ENCODE data around the gene CST4.
"Not testable (repeated sequence)": the region's sequence is repeated elsewhere in the genome, so short reads cannot be mapped to it uniquely, and the experiment has no call there.

Gene CST4

DNA sequence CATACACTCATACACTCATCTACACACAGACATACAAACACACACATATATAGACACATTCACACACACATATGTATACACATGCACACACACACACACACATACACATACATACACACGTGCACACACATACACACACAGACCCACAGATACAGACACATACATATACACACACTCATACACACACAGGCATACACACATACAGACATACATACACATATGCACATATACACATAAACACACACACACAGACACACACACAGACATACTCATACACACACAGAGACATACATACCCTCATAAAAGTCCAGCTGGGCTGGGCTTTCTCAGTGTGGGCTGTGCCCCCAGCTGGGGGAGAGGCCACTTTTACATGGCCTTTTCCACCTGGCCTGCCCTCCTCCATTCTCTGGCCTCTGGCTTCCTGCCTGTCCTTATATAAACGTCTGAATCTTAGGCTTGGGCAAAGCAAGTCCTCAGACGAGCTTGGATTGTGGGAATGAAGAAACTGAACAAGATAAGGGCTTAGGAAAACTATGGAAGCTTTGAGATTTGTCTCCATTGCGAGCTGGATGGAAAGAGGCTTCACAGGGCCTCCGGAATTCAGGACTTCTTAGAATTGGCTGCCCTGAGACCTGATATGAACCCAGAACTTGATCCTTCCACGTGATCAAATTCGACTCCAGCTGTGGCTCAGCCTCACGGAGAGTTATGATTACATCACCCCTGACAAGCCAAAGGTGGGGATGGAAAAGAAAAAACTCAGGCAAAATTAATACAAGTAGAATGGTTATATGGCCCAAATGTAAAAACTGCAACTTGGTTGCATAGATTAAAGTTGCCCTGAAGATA, 28.6 kb downstream of the CST4 start:
- DNase-seq (ENCODE audit: low read depth) = no peak

DNA sequence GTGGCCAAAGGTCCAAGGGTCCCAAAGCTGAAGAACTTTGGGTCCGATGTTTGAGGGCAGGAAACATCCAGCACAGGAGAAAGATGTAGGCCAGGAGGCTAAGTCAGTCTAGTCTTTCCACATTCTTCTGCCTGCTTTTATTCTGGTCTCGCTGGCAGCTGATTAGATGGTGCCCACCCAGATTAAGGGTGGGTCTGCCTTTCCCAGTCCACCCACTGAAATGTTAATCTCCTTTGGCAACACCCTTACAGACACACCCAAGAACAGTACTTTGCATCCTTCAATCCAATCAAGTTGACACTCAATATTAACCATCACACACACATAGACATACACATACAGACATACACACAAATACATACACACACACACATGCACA, 29.2 kb downstream of the CST4 start:
- not testable (repeated sequence) for DNase-seq (ENCODE audit: low read depth)

DNA sequence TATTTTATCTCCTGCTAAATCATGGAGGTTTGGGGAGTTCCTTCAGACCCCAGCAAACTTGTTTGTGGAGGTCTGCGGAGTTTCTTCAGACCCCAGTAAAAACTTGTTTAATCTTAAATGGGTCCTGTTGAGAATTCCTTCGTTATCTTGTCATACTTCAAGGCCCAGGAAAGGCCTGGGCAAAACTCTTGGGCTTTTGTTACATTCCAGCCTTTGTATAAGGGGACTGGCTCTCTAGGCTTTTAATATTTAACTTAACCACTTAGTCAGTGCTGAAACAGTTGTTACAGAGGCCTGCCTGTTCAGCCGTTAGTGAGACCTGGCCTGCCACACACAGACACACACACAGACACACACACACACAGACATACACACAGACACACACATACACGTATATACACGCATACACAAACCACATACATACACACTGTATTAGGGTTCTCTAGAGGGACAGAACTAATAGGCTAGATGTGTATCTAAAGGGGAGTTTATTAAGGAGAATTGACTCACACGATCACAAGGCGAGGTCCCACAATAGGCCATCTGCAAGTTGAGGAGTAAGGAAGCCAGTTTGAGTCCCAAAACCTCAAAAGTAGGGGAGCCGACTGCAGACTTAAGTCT, 29.7 kb downstream of the CST4 start:
- DNase-seq (ENCODE audit: low read depth) = no peak

DNA sequence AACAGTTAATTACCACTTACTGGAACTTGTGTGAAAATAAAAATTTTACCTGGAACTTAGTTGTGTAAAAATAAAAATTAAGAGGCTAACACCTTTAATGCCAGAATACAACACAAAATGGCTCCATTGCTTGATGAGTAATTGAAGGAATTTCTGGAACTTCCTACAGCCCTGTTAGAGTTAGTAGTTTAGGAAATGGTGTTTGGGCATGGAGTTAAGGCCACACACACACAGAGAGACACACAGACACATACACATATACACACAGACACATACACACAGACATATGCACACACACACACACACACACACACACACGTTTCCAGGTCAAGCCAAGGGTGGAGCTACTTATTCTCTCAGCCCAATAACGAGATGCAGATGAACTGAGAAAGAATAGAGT, 30.5 kb downstream of the CST4 start:
- no peak for DNase-seq (ENCODE audit: low read depth)

DNA sequence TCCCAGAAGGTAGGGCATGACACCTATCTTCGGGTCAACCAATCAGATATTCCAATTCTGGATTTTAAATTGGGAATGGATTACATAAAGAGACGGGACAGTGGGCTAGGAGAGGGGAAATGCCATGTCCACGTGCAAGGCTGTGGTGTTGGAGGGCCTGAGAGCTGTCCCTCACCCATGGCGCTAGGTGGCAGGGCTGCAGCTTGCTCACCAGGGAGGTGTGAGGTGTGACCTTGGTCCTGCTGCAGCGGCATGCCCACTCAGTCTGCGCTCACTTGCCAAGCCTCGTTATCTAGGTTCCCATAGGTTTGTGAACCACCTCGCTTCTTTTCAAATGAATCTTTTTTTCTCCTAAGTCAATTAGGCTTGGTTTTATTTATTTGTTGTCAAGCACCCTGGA, 31.6 kb downstream of the CST4 start:
- DNase-seq (ENCODE audit: low read depth) = no peak

DNA sequence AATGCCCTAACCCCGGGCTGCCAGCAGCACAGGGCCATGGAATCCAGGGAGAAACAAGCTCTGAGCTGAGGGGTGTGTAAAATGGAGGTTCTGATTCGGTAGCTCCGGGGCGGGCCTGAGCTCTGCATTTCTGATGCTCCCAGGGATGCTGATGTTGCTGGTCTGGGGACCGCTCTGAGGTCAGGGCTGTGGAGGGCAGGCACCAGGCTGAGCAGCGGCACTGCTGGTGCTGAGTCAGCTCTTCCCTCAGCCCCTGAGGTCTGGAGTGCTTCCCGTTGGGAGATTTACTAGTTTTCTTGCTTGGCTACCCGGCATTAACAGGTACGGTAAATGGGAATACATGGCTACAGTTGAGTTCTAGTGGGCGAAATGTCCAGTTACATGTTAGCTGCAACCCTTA, 32.5 kb downstream of the CST4 start:
- no peak for DNase-seq (ENCODE audit: low read depth)

DNA sequence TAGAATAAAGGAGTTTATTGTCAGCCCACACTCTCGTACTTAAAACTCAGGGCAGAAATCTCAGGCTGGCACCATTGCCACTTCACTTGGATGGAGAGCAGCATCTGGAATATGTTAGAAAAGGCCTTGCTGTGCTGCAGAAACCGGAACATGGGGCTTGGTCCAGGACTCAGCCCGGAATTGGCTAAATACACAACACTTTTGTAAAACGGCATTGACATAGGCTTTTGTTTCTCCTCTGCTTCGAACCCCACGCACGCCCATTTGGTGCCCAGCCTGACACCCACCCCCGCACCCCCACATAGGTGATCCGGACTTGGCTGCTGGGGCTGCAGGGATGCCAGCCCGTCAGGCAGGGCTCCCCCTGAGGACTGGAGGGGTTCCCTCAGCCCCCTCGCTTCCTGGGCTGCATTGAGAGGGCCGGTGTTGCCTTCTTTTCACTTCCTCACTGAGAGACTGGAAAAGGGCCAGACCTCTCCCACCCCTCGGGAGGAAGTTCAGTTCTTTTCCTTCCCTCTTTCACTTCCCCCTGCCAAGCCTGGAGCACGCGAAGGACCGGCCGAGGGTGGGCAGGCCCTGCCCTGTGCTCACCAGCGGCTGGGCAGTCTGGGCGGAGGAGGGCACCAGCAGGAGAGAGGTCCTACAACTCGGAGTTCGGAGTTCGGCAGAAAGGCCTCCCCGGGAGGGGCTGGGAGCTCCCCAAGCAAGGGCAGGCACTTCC, 33.2 kb downstream of the CST4 start:
- DNase-seq (ENCODE audit: low read depth) = no peak

DNA sequence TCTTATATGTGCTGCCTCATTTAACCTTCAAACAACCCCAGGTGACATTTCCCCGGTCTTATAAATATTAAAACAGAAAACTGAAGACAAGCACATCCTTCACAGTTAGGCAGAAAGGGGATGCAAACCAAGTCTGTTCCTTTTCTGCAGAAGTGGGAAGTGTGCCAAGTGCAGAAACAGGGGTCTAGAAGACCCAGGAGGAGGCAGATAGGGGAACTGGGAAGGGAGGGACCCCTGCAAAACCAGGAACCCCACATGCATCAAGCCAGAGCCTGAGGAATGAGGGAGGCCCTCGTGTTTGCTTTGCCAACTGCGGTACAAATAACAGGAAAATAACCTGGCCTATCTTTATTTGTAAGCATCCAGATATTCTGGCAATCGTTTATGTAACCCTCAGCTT, 34.1 kb downstream of the CST4 start:
- DNase-seq (ENCODE audit: low read depth) = no peak

DNA sequence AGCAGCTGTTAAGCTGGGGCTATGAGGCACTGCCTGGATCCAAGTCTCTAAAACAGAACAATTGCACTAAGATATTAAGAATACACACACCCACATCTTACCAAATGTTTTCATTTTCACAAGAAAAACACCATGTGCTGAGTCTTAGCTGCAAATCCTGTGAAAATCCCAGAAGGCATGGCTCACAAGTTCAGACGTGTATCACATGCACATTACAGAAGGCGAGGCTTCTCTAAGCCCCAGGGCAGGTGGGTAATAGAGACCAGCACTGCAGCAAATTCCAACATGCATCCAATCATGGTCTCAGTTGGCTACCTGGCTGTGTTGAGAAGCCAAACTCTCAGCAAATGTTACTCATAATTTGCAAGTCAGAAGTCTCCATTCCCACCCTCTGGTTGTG, 34.8 kb downstream of the CST4 start:
- DNase-seq (ENCODE audit: low read depth) = no peak

DNA sequence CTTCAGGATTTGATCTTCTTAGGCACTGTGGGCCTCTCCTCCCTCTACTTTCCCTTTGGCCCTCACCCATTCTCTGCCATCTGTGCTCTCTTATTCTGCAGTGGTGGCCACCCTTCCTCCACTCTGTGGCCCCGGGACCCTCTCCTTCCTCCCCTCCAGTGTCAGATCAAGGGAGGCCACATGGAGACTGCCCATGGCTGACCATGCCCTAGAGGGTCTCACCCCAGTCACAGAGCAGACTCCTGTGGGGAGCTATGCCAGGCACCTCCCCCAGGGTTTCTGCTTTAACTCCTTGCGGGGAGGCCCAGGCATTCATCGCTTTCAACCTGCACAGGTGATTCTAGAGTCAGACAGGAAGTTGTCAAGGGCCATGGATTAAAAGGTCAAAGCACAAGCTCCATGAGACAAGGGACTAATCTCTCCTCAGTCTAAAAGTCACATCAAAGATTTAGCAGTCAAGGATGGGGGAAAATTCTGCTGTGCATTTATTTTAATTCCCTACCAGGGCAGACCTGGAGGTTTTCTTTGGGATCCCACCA, 35.4 kb downstream of the CST4 start:
- no peak for DNase-seq (ENCODE audit: low read depth)

DNA sequence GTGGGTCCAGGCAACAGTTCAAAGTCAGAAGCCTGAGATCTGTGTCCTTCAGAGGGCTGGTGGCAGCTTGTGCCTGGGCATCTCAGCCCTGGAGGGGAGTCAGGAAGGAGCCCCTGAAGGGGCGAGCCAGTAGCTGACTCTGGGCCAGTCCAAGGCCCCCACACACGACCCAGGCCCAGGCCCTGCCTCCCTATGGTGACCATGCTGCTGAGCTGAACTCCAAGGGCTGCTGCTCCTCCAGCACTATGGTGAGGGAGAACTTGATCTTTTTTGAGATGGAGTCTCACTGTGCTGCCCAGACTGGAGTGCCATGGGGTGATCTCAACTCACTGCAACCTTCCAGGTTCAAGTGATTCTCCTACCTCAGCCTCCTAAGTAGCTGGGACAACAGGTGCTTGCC, 35.9 kb downstream of the CST4 start:
- no peak for DNase-seq (ENCODE audit: low read depth)

DNA sequence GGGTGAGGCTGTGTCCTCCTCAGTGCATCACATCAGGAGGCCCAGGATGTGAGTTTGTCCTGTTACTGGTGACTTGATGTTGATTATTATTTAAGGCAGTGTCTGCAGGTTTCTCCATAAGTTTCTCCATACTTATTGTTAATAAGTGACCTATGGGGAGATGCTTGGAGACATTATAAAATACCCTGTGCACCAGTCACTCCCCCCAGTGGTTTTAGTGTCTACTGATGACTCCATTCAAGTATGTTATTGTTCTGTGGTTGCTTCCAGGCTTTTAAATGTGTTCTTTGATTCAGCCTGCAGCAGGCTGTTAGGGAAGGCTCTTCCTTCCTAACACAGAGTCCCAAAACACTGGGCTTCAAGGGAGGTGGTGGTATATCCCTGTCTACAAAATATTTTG, 36.5 kb downstream of the CST4 start:
- DNase-seq (ENCODE audit: low read depth) = no peak

DNA sequence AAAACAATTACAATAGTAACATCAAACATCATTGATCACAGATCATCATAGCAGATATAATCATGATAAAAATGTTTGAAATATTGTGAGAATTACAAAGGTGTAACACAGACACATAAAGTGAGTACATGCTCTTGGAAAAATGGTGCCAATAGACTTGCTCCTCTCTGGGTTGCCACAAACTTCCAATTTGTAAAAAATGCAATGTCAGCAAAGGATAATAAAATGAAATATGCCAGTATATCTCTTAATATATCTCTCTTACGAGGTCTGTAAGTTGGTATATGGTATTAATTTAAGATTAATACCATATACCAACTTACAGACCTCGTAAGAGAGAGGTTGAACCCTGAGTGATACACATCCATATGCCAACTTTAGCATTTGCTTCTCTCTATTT, 37.7 kb downstream of the CST4 start:
- no peak for DNase-seq (ENCODE audit: low read depth)

DNA sequence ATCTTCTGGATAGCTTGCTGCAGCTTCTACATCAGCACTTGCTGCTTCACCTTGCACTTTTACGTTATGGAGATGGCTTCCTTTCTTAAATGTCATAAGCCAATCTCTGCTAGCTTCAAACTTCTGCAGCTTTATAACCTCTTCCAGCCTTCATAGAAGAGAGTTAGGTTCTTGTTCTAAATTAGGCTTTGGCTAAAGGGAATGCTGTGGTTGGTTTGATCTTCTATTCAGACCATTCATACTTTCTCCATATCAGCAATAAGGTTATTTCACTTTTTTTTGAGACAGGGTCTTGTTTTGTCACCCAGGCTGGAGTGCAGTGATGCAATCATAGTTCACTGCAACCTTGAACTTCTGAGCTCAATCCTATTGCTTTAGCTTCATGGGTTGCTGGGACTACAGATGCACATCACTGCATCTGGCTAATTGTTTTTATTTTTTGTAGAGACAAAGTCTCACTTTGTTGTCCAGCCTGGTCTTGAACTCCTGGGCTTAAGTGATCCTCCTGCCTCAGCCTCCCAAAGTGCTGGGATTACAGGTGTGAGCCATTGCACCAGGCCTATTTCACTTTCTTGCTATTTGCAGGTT, 38.9 kb downstream of the CST4 start:
- no peak for DNase-seq (ENCODE audit: low read depth)

DNA sequence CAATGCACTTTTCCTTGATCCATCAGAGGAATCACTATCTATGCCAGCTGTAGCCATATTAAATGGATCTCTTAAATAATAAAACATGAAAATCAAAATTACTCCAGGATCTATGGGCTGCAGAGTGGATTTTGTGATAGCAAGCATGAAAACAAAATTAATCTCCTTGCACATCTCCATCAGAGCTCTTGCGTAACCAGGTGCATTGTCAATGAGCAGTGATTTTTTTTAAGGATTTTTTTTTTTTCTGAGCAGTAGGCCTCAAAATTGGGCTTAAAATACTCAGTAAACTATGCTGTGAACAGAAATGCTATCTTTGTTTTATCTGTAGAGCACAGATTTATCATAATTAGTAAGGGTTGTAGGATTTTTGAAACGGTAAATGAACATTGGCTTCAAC, 39.6 kb downstream of the CST4 start:
- no peak for DNase-seq (ENCODE audit: low read depth)

DNA sequence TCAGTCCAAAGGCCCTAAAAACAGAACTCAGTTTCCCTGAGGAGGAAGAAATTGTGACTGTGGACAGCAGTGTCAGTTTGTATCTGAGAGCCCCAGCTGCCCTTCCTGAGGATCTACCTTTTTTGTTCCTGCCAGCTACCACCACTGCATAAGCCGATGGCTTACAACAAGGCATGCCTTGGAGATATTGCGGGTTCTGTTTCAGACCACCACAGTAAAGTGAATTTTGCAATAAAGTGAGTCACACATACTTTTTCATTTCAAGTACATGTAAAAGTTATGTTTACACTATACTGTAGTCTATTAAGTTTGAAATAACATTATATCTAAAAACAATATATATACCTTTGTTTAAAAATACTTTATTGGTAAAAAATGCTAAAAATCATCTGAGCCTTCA, 41.5 kb downstream of the CST4 start:
- no peak for DNase-seq (ENCODE audit: low read depth)

DNA sequence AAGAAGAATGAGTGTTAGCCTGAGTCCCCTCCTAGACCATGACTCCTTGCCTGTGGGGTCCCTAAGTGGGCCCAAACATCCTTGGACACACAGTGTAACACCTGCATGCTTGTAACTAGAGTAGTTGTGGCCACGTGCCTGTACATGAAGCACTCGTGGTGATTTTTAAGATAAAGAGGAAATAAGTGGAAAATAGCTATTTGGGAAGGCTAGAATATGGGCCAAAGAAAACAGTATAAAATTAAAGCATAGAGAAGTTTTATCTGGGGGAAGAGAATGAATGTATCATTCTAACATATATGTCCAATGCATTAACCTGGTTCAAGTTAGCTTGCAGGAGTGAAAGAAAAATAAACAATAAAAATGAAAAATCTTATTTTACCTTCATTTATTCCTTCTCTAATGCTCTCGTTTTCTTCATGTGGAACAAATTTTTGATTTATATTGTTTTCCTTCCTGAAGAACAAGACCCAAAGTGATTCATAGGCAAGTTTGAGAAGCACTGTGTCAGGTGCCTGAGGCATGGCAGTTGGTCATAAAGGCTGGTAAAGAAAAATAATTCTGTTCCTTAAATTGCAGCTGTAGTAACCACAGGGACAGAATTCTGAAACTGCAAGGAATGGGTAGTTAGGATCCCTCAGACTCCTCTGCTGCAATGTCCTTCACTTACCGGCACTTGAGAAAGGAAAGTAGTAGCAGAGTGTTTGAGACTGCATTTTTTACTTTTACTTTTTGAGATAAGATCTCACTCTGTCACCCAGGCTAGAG, 42.5 kb downstream of the CST4 start:
- DNase-seq (ENCODE audit: low read depth) = no peak

DNA sequence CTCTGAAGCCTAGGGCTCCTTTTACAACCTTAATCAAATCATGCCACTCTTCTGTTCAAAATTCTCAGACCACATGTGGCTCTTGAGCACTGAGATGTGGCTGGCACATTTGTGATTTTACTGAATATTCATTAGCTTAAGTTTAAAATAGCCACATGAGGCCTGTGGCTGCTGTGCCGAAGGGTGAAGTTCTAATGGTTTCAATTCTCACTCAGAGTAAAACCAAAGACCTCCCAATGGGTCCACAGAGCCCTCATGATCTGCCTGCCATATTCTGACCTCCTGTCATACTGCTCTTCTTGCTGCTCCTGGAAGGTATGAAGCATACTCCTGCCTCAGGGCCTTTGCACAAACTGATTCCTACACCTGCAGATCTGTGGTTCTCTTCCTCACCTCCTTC, 43.3 kb downstream of the CST4 start:
- no peak for DNase-seq (ENCODE audit: low read depth)

DNA sequence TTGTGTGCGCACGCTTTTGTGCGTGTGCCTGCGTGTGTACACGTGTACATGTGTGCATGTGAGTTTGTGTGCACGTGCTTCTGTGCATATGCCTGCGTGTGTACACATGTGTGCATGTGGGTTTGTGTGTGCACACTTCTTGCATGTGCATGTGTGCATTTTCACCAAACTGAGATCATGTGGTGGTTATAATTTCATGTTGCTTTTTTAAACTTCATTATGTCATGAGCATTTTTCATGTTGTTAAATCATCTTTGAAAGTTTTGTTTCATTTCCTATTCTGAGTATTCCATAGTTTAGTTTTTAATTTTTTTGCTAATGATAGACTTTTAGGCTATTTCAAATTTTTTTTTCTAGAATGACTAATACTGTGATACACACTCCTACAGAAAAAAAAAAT, 44.7 kb downstream of the CST4 start:
- DNase-seq (ENCODE audit: low read depth) = no peak

DNA sequence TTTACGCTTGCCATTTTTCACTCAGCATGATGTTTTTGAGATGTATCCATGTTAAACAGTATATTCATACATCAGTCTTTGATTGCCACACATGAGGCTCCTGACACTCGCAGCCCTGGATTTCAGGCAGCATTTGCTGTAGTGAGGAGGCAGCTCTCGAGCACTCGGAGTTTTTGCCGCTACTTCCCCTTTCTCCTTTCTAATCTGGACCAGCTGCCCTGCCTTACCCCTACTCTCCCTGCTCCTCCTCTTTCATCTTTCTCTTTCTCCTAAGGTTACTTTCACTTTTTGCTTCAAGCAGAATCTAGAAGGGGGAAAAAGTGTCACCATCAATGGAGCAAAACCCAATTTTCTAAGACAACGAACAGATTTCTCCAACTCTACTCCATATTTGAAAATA, 45.2 kb downstream of the CST4 start:
- no peak for DNase-seq (ENCODE audit: low read depth)

DNA sequence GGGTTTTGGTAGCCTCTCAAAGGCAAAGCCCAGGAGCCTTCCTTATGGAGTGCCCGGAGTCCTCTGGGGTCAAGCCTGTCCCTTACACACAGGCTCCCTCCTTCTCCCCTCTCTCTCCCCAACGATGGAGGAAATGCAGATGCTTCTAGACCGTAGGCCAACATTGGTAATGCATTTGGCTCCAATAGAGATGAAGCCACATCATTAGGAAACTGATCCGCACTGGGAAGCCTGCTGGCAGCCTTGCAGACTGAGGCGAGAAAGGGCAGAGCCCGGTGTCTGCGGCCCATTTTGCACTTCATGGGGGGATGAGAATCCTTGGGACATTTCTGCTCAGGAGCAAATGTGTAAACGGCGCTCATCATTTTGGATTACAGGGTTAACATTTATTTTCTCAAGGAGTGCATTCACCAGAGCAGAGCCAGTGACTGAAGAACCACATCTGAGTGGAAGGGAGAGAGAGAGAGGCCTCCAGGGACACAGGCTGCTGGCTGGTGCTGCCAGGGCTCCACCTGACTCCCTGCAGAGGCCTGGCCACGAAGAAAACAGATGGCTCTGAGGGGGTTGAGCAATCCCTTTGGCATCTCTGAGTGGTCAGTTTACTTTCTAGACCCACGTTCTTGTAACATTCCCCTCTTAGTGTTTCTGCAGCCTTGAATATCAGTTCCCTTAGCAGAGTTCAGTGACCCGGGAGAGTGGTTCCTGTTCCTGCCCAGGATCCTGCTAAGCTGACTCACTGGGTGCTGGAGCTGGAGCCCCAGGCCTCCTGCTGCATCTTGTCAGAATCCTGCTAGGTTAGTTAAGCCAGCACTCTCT, 46.7 kb downstream of the CST4 start:
- DNase-seq (ENCODE audit: low read depth) = no peak

All from activated T-cell treated with anti-CD3 and anti-CD28 coated beads for 24 hours (primary cell).